Mononuclear cell (primary cell): Measurements from ENCODE around the gene NMBR. TPM values are rescaled to one million over a fixed set of nuclear protein-coding genes. Genes with fewer than 3 reads are reported as not detected.
"Not testable (repeated sequence)": the region's sequence is repeated elsewhere in the genome, so short reads cannot be mapped to it uniquely, and the experiment has no call there.

ENCODE experiments used
- H3K27me3 ChIP-seq: 2 replicates; pipeline ENCODE4 v1.6.0; 2011; ENCODE audit warnings: low read length, control low read depth; ENCODE audit not compliant: insufficient read depth
- H3K4me1 ChIP-seq: 2 replicates; pipeline ENCODE4 v1.5.1; 2011; ENCODE audit warnings: mild to moderate bottlenecking, low read length, control low read depth; ENCODE audit not compliant: insufficient read depth
- H3K4me3 ChIP-seq: 2 replicates; pipeline ENCODE4 v1.5.1; 2011; ENCODE audit warnings: mild to moderate bottlenecking, low read length, moderate library complexity
- H3K9me3 ChIP-seq: 2 replicates; pipeline ENCODE4 v1.5.1; 2011; ENCODE audit warnings: low read depth, mild to moderate bottlenecking, control low read depth, low read length
- total RNA-seq: library from RNA; depleted of rRNA; stranded (reverse); fragments of >200 nt; gene quantifications from one replicate; pipeline ENCODE4 v1.2.3, GENCODE V29; 2012

The NMBR gene
- total RNA-seq, 1 donor: not detected

DNA sequence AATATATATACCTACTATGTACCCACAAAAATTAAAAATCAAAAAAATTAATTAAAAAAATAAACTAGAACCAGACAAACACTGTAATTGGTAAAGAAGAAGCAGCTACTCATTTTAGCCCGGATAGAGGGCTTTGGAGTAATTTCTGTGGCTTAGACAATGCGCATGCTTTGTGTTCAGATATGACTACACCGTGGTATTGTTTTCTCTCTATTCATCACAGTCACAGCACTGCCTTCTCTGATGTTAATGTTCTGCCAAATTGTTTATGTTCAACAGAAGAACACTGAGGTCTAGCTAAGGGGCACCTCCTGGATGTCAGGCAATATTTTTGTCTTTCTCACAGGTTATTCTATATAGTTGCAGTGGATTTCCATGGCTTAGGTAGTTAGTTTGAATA is 91.7 kb downstream of the NMBR start:
- Histone ChIP-seq H3K27me3 (no peaks in the 10 kb centered on the region), H3K4me3 (no peak overlapping the region), H3K9me3 (peaks cover 20% of the 10 kb centered on the region), H3K4me1 (no peaks in the 10 kb centered on the region)

DNA sequence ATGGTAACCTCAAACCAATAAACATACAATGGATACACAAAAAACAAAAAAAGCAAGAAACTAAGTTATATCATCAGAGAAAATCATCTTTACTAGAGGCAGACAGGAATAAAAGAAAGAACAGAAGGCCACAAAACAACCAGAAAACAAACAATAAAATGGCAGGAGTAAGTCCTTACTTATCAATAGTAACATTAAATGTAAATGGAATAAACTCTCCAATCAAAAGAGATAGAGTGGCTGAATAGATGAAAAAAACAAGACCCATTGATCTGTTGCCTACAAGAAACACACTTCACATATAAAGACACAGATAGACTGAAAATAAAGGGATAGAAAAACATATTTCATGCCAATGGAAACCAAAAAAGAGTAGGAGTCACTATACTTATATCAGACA is 95.5 kb downstream of the NMBR start:
- H3K27me3 ChIP-seq: no peaks in the 10 kb centered on the region
- H3K4me3 ChIP-seq: no peak overlapping the region
- H3K4me1 ChIP-seq: no peaks in the 10 kb centered on the region
- peaks cover 24% of the 10 kb centered on the region for H3K9me3 ChIP-seq

- Histone ChIP-seq H3K4me3 (no peak overlapping the region), H3K27me3 (no peaks in the 10 kb centered on the region), H3K9me3 (peaks cover 24% of the 10 kb centered on the region), H3K4me1 (no peaks in the 10 kb centered on the region)
Observed at GRCh38 chr6:142048593-142048980, 98.3 kb downstream of the NMBR start.

DNA sequence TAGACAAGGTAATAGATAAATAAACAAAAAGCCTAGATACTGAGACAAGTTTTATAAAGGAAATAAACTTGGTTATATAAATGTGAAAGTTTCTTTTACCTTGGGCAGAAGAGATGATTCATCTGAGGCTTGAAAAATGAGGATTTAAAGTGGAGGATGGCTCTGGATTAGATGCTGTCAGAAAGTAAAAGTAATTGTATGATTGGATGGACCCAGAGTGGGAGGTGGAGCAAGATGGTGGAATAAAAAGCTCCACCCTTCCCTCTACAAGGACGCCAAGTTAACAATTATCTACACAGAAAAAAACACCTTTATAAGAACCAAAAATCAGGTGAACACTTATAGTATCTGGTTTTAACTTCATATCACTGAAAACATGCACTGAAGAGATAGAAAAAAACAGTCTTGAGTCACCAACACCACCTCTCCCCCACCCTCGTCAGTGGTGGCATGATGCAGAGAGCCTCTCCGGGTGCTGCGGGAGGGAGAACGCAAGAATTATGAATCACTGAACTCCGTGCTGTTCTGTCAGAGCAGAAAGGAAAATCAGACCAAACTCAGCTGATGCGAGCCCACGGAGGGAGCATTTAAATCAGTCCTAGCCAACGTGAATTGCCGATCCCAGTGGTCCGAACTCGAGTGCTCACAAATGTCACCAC is 98.9 kb downstream of the NMBR start:
- peaks cover 21% of the 10 kb centered on the region for H3K9me3 ChIP-seq
- no peaks in the 10 kb centered on the region for H3K27me3 ChIP-seq
- H3K4me3 ChIP-seq: no peak overlapping the region
- no peaks in the 10 kb centered on the region for H3K4me1 ChIP-seq

DNA sequence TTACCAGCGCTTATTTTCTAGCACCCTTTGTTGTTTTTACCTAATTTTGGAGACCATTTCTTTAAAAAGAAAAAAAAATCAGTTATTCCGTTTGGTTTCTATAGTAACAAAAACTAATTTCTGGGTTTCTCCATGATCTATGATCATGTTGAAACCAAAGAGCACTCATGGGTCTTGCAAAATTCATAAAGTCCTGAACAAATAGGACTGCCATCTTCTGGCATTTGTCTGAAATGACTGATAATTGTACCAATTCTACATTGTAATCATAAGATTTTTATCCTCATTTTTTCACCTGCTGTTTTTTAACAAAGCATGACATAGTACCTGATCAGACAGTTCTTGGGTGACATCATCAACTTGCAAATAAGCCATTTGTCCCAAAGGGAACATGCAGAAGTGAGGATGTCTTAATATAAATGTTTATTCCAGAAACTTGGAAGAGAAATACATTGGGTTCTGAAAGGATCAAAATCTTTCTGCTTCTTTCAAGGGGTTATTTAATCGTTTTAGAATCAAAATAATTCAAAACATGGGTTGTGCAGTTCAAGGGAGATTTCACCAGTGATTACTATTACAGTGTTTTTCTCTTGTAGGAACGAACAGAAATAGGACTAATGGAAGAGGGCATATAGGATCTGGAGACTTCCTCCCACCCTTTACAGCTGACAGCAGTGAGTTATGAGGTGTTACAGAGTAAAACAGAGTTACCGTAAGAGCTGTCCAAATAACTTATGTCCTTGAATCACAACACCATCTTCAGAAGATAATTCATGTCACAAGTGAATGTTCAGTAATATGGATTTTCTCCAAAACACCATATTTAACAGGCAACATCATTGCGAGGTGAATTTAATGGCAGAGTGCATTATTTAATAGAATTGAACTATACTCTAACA is 101.3 kb downstream of the NMBR start:
- H3K4me3 ChIP-seq: no peak overlapping the region
- no peaks in the 10 kb centered on the region for H3K27me3 ChIP-seq
- H3K9me3 ChIP-seq: peaks cover 7% of the 10 kb centered on the region

DNA sequence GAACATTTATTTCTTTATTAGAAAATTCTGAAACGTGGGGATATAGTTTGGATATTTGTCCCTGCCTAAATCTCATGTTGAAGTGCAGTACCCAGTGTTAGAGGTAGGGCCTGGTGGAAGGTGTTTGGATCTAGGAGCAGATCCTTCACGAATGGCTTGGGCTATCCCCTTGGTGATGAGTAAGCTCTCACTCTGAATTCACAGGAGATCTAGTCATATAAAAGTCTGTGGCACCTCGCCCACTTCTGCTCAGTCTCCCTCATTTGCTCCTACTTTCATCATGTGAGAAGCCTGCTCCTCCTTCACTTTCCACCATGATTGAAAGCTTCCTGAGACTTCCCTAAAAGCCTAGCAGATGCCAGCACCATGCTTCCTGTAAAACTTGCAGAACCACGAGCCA is 111.0 kb downstream of the NMBR start:
- Histone ChIP-seq H3K4me3 (no peak overlapping the region), H3K4me1 (no peaks in the 10 kb centered on the region), H3K27me3 (no peaks in the 10 kb centered on the region), H3K9me3 (no peaks in the 10 kb centered on the region)

More for the DNA sequence above, 101.3 kb downstream of the NMBR start:
- no peaks in the 10 kb centered on the region for H3K4me1 ChIP-seq

DNA sequence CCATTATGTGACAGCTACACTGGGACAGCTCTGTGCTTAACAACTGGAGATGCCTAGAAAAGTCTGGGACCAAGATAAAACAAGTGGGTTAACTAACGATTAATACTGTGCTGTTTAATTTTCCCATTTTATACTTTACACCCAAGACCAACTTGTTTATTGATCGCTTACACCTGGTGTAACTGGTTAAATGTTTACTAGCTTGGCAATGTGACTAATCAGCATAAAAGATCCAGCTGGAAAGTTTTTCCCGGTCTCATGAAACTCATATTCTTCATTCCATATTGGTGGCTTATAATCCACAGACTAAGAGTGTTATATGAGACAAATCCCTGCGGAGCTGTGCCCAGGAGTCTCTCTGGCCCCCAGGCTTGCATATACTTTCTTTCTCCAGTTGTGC is 115.9 kb downstream of the NMBR start:
- Histone ChIP-seq H3K27me3 (no peaks in the 10 kb centered on the region), H3K9me3 (no peaks in the 10 kb centered on the region), H3K4me3 (no peak overlapping the region), H3K4me1 (no peaks in the 10 kb centered on the region)

GRCh38 chr6:142030115-142030619 is 116.8 kb downstream of the NMBR start:
- Histone ChIP-seq H3K9me3 (no peaks in the 10 kb centered on the region), H3K4me1 (no peaks in the 10 kb centered on the region), H3K4me3 (peak overlapping the region; percentile 26), H3K27me3 (no peaks in the 10 kb centered on the region)

- no peaks in the 10 kb centered on the region for H3K4me1 ChIP-seq
- H3K9me3 ChIP-seq: no peaks in the 10 kb centered on the region
- no peaks in the 10 kb centered on the region for H3K27me3 ChIP-seq
- H3K4me3 ChIP-seq: no peak overlapping the region
Observed at GRCh38 chr6:142028527-142028926, 118.4 kb downstream of the NMBR start.

- H3K4me1 ChIP-seq, H3K27me3 ChIP-seq, H3K4me3 ChIP-seq, H3K9me3 ChIP-seq: not testable (repeated sequence)
Observed at GRCh38 chr6:142027804-142028203, 119.1 kb downstream of the NMBR start.

DNA sequence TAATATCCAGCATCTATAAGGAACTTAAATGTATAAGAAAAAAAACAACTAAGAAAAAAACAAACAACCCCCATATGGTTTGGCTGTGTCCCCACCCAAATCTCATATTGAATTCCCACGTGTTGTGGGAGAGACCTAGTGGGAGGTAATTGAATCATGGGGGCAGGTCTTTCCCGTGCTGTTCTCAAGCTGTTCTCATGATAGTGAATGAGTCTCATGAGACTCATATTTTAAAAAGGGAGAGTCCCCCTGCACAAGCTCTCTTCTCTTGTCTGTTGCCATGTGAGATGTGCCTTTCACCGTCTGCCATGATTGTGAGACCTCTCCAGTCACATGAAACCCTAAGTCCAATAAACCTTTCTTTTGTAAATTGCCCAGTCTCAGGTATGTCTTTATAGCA is 119.8 kb downstream of the NMBR start:
- no peaks in the 10 kb centered on the region for H3K9me3 ChIP-seq
- H3K27me3 ChIP-seq: no peaks in the 10 kb centered on the region
- H3K4me1 ChIP-seq: no peaks in the 10 kb centered on the region
- H3K4me3 ChIP-seq: no peak overlapping the region

DNA sequence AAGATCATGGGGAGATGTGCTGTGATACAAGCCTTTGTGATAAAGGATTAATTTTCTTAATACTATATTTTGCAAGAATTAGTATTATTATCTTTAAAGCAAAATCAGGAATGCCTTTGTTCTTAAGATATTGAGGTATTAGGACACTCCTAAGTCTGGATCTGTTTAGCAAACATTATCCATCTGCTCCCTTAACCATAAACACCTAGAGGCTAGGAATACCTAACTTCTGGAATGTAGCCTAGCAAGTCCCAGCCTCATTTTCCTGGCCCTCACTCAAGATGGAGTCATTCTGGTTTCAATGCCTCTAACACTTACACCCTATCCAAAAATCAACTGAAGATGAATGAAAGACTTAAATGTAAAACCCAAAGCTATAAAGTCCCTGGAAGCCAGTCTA is 120.5 kb downstream of the NMBR start:
- Histone ChIP-seq H3K27me3 (no peaks in the 10 kb centered on the region), H3K4me3 (no peak overlapping the region), H3K9me3 (no peaks in the 10 kb centered on the region), H3K4me1 (no peaks in the 10 kb centered on the region)

Other genes starting within 250 kb of the NMBR start
- not detected for gene GJE1, start 14.2 kb downstream of the NMBR start, total RNA-seq
- 19.5 TPM for gene VTA1, start 141 bp upstream of the NMBR start, total RNA-seq
- 1.8 TPM for gene ADGRG6, start 154.9 kb upstream of the NMBR start, total RNA-seq